Pons (tissue), 1 donor: ENCODE data around the gene CACNA1B.

ENCODE experiments used
- DNase-seq: peaks from one replicate; pipeline ENCODE4 v3.0.0-alpha.2; 2016; ENCODE audit warnings: low spot score

CACNA1B gene

DNA sequence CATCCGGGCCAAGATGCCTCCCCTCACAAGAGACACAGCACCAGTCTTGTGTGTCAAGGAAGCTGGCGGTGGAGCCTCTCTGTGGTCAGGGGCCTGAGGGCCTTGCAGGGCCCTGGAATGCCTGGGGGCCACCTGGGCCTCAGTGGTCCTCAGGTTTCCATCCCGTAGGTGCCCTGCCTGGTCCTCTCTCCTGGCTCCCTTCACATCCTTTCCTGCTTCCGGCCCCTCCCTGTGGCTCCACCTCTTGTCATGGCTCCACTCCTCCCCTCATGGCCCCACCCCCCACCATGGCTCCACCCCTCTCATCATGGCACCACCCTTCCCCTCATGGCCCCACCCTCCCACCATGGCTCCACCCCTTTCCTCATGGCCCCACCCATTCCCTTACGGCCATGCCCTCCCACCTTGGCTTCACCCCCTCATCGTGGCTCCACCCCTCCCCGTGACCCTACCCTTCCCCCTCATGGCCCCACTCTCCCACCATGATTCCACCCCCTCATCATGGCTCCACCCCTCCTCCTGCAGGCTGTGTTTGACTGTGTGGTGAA, 175.8 kb downstream of the CACNA1B start:
- DNase-seq, result no peak

DNA sequence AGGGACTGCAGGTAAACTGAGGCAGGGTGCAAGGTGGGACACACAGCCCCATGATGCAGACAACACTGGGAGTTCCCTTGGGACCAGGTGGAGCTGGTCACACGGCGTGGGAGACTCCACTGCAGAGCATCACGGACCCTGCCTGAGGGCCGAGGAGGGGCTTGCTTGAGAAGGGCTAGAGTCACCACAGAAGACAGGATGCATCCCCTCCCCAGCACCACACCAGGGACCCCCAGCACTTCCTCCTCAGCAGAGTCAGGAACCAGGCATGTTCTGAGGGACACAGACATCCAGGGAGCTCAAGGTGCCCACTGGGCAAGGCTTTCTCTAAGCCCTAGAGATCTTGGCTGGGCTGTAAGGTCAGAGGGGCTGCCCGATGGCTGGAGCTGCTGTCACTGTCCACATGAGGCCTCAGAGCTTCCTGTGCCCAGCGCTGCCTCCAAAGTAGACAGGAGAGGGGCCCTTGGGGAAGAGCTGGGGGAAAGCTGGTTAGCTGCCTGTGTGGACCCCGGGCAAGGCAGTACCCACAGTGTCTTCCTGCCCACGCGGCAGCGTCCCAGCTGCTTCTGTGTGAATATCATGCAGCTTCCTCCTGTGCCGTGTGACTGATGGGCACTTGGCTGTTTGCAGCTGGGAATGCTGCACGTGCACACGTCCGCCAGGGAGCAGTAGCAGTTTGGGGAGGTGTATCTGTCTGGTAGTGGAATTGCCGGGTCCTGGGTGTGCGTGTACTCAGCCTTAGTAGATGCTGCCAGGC, 176.6 kb downstream of the CACNA1B start:
- DNase-seq, result no peak

- DNase-seq, result no peak
These were observed 180.1 kb downstream of the CACNA1B start for GRCh38 chr9:138057726-138058125.

DNA sequence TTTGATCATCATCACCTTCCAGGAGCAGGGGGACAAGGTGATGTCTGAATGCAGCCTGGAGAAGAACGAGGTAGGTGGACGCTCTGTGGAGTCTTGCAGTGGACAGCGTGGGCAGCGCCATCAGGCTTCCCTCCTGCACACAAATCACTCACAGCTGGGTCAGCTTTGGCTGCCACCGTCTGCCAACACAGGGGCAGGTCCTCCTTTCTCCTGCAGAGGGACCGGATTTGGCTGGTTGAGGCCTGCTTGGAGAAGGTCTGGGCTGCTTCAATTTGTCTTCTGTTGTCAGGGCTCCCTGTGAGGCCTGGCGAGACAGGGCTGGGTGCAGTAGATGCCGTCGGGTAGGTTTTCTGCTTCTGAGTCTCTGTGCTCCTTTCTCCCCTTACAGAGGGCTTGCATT, 180.6 kb downstream of the CACNA1B start:
- DNase-seq, result no peak

DNA sequence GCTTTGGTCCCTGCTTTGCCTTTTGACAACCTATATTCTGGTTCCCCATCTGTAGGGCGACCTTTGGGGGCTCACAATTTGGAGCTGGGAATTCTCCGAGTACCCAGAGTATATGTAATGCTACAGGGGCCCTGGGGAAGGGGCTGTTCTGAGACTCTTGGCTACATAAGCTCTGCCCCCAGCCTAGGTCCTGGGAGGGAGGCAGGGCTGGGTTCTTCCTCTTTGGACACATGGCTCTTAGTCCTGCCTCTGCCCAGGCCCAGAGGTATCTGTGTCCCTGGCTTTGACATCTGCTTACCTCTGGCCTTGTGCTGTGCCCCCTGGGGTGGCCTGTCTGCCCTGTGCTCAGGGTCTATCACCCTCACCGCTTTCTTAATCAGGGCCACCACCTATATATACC, 181.6 kb downstream of the CACNA1B start:
- DNase-seq, result no peak

DNA sequence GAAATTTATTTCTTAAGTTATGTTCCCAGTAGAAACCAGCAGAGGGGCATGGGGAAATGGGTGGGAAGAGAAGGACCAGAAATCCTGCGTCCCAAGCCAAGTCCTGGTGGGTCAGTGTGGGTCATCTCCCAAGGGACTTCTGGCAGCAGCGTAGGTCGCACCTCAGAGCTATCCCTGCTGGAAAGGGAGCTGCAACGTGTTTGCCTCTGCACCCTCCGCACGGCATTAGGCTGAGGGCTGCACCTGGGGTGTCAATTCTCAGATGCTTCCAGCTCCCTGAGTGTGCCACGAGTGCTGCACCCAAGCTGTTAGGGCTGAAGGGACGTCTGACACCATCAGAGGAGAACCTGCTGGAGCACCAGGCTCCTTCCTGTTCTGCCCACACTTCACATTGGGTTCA, 182.8 kb downstream of the CACNA1B start:
- DNase-seq, result no peak

- no peak for DNase-seq
These were observed 183.3 kb downstream of the CACNA1B start for GRCh38 chr9:138060881-138061280.

- DNase-seq, result no peak
These were observed 184.0 kb downstream of the CACNA1B start for GRCh38 chr9:138061631-138062030.

GRCh38 chr9:138062196-138062595, 184.6 kb downstream of the CACNA1B start:
- DNase-seq, result no peak

- DNase-seq, result no peak
These were observed 185.5 kb downstream of the CACNA1B start for GRCh38 chr9:138063033-138063432.

DNA sequence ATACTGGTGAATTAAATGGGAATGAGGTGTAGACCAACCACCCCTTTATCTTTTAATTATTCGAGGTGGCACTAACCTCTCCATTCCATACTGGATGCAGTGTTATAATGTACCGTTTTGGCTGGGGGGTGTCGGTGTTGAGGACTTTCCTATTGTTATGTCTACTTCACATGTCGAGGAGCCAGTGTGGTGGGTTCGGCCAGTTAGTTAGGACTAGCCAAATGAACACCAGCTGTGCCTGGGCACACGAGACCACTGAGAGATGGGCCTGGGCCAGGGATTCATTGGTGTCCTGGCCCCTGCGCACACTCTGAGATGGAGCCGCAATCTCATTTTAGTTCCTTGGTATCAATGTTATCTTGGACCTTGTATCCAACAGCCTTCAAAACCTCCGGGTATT, 186.2 kb downstream of the CACNA1B start:
- no peak for DNase-seq

DNA sequence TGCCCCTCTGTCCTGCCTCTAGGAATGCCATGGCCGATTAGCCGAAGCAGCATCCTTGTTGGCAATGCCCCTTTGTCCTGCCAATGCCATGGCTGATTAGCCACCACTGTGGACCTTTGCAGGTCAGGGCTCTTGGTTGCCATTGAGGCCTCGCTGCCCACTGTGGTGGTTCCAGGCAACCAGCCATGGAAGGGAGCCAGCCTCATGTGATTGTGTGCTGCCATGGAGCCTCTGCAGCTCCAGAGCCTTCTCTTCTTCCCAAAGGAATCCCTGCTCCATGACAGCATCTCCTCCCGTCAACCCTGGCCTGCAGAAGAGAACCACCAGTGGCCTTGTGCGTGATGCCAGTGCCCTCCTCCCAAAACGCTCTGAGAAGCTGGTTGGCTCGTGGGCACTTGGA, 187.0 kb downstream of the CACNA1B start:
- no peak for DNase-seq

- DNase-seq, result no peak
These were observed 187.7 kb downstream of the CACNA1B start for GRCh38 chr9:138065287-138065686.

DNA sequence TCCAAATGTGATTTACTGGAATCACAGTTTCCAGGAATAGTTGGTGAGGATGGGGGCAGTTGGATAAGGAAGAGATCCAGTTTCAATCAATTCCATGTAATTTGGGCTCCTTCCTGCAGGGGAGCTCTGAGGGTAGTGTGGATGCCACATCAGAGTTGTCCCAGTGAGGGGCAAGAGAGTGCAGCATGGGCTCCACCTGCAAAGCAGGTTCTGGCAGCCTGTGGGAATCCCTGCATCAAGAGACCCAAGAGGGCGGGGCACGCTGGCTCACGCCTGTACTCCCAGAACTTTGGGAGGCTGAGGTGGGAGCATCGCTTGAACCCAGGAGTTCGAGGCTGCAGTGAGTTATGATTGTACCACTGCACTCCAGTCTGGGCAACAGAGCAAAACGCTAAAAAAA, 188.5 kb downstream of the CACNA1B start:
- no peak for DNase-seq

DNA sequence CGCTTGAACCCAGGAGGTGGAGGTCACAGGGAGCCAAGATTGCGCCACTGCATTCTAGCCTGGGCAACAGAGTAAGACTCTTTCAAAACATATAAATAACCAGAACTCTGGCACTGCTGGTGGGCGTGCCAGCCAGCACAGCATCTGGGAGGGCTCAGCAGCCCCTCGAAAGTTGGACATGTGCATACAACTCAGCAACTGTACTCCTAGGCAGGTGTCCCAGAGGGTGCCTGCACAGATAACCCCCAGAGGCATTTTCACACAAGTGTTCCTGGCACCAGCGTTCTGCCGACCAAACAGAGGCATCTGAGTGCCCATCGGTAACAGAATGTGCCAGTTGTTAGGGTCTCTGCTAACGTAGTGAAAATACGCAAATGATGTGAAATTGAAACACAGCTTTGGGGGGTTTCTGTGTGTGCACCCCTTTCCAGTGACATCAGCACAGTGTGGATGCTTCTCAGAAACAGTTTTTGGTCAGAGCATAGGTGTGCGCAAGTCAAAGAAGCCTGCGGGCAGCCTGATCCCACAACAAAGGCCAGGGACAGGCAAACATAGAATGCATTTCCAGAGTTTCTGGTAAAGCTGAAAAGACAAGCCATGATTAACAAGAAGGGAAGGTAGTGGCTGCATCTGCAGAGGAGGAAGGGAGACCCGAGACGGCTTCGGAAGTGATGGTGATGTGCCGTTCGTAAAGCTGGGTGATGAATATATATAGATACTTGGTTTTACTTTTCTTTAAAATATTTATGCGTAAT, 190.2 kb downstream of the CACNA1B start:
- no peak for DNase-seq

- no peak for DNase-seq
These were observed 191.0 kb downstream of the CACNA1B start for GRCh38 chr9:138068601-138069035.

DNA sequence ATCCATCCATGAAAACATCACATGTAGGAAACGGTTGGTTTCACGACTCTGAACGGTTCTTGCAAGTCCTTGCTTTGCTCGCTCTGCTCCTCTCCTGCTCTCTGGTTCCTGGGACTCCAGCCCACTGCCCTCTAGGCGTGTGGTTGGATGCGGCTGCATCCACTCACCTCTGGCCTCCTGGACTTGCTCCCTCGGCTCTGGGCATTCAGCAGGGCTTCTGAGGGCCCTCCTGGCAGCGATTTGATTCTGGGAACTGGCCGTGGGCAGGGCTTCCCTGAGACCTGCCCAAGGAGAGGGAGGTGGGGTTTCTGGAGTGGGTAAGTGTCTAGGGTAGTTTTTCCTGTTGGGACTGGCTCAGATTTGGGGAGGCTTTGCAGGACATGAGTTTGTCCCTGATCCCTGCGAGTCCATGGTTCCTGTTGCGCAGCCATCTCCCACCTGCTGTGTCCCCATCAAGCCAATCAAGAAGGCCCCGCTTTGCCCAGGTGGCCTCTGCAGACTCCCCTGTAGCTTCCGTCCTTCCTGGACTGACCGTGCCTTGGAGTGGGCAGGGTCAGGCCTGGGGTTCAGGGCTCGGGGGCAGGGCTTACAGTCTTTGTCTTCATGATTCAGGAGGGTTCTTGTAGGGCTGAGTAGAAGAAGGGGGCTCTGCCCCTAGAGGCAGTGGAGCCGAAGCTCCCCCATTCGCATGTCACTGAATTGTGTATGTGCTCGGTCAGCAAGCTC, 192.3 kb downstream of the CACNA1B start:
- no peak for DNase-seq

- DNase-seq, result no peak
These were observed 193.2 kb downstream of the CACNA1B start for GRCh38 chr9:138070815-138071214.

DNA sequence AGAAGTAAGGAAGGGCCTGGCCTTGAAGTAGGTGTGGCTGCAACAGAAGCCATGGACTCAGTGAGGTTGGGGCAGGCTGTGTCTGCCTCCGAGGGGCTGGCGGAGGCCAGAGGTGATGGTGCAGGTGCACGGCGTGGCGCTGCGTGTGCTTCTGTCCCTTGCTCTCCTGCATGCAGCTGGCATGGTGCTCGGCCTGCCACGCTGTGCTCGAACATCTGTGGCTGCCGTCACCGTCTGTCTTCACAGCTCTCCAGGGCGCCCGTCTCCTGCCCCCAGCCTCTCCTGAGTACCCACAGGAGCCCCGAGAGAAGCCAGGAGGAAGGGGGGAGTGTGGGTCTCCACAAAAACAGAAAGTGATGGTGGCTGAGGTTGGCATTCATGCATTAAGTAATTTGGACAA, 193.7 kb downstream of the CACNA1B start:
- no peak for DNase-seq

DNA sequence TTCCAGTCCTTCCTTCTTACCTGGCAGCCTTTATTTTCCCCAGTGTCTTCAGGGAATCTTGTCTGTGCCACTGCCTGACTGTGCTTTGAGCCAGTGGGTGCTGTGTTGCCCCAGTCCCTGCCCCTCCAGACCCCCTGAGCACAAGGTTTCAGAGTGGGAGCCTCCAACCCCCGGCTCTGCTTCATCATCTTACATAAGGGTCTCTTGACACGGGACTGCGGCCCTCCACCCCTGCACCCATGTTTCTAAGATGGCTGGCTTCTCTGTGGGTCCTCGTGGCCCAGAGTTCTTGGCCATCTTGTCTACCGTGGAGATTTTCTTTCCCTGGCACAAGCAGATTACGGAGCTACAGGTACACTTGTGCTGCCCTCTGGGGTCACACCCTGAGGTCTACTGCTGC, 194.1 kb downstream of the CACNA1B start:
- DNase-seq, result no peak

- DNase-seq, result no peak
These were observed 194.7 kb downstream of the CACNA1B start for GRCh38 chr9:138072161-138072842.

- no peak for DNase-seq
These were observed 195.3 kb downstream of the CACNA1B start for GRCh38 chr9:138072897-138073296.
